A673 (cell line): ENCODE results near the gene LIAS.

Experiments used
- CTCF ChIP-seq: fragments of 300-800, 200-600 bp; sonication (generic); conservative IDR thresholded peaks from 2 replicates; pipeline ENCODE4 v1.5.1; 2017; ENCODE audit warnings: low read depth, mild to moderate bottlenecking, antibody characterized with exemption, low read length, moderate library complexity, mixed read lengths
- EZH2 ChIP-seq: fragments of 200-600 bp; sonication (generic); IDR thresholded peaks from 2 replicates; pipeline ENCODE4 v1.6.1; 2017; ENCODE audit warnings: borderline replicate concordance, low read depth, mild to moderate bottlenecking, mixed read lengths, antibody characterized with exemption, low read length; ENCODE audit not compliant: poor library complexity, severe bottlenecking

GRCh38 chr4:39422247-39422646 is 36.6 kb upstream of the LIAS start:
- TF ChIP-seq CTCF, result no peak
- TF ChIP-seq EZH2, result no peak
